Stimulated activated naive B cell treated with anti-CD40 and anti-IgM and Interleukin-4, amounts not matched to agents 10 μg/mL and 1 μg/mL and 100 μg/mL, for 72 hours (primary cell): ENCODE measurements around the gene ECPAS.
"Not testable (repeated sequence)": the region's sequence is repeated elsewhere in the genome, so short reads cannot be mapped to it uniquely, and the experiment has no call there.

ENCODE experiments used
- ATAC-seq, 2 donors: fragments of 150-1000 bp; cut with Tn5 transposase; replicated peaks; 2 replicates each; pipeline ENCODE4 v1.10.0; 2021; ENCODE audit warnings: moderate library complexity in 1 of 2
- DNase-seq: peaks from one replicate; pipeline ENCODE4 v3.0.0; 2021
- H3K27ac Mint-ChIP-seq: one replicate; pipeline ENCODE4 v1.8.0; 2022; ENCODE audit warnings: mild to moderate bottlenecking, mixed read lengths
- H3K27me3 Mint-ChIP-seq, 2 donors: one replicate each; pipeline ENCODE4 v1.8.0; 2022; ENCODE audit warnings: mixed read lengths in 2 of 2
- H3K36me3 Mint-ChIP-seq, 2 donors: one replicate each; pipeline ENCODE4 v1.8.0; 2022; ENCODE audit warnings: mixed read lengths in 2 of 2, mild to moderate bottlenecking in 1 of 2
- H3K4me1 Mint-ChIP-seq, 2 donors: one replicate each; pipeline ENCODE4 v1.8.0; 2022; ENCODE audit warnings: mixed read lengths in 2 of 2, mild to moderate bottlenecking in 1 of 2
- H3K4me3 Mint-ChIP-seq, 2 donors: one replicate each; pipeline ENCODE4 v1.8.0; 2022; ENCODE audit warnings: mild to moderate bottlenecking in 2 of 2, mixed read lengths in 2 of 2, moderate library complexity in 1 of 2
- H3K9me3 Mint-ChIP-seq, 2 donors: one replicate each; pipeline ENCODE4 v1.8.0; 2022; ENCODE audit warnings: mixed read lengths in 2 of 2, mild to moderate bottlenecking in 1 of 2

Gene ECPAS

GRCh38 chr9:111375817-111376564 is 108.2 kb downstream of the ECPAS start:
- ATAC-seq (no peak), DNase-seq (no peak)
- H3K27ac Mint-ChIP-seq, result no peak overlapping the region
- H3K9me3 Mint-ChIP-seq, result no peaks in the 10 kb centered on the region
- no peaks in the 10 kb centered on the region for H3K4me1 Mint-ChIP-seq
- no peaks in the 10 kb centered on the region for H3K27me3 Mint-ChIP-seq
- H3K36me3 Mint-ChIP-seq, result peaks cover 54 to 84% of the 10 kb centered on the region in 2 donors
- no peak overlapping the region for H3K4me3 Mint-ChIP-seq

GRCh38 chr9:111375062-111375461 is 109.1 kb downstream of the ECPAS start:
- Mint-ChIP-seq H3K4me1 (no peaks in the 10 kb centered on the region), H3K27ac (no peak overlapping the region), H3K9me3 (no peaks in the 10 kb centered on the region), H3K27me3 (no peaks in the 10 kb centered on the region), H3K4me3 (no peak overlapping the region), H3K36me3 (peaks cover 52 to 83% of the 10 kb centered on the region in 2 donors)
- no peak for DNase-seq
- ATAC-seq, result no peak

DNA sequence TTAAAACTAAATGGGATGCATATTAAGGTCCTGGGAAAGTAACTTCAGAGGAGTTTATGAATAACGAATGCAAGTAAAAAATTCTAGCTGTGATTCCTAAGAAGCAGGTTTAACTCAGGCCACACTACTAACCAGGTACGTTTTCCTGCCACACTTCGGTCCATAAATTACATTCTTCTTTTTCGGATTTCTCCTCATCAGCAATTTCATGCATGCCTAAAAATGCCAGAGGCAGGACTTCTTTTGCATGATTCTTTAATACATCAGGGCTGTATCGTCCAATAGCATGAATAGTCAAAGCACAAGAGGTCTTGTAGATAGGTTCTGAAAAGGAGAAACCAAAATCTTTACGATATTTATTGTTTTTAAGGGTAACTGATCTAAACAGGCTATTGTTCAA is 111.9 kb downstream of the ECPAS start:
- DNase-seq (no peak), ATAC-seq (no peak)
- no peaks in the 10 kb centered on the region for H3K4me1 Mint-ChIP-seq
- peaks cover 55 to 75% of the 10 kb centered on the region in 2 donors for H3K36me3 Mint-ChIP-seq
- H3K4me3 Mint-ChIP-seq, result no peak overlapping the region
- no peaks in the 10 kb centered on the region for H3K27me3 Mint-ChIP-seq
- H3K9me3 Mint-ChIP-seq, result no peaks in the 10 kb centered on the region
- H3K27ac Mint-ChIP-seq, result no peak overlapping the region

- Mint-ChIP-seq H3K36me3 (peaks cover 55 to 62% of the 10 kb centered on the region in 2 donors), H3K27me3 (no peaks in the 10 kb centered on the region), H3K9me3 (no peaks in the 10 kb centered on the region), H3K4me1 (peaks cover 0 to 3% of the 10 kb centered on the region in 2 donors), H3K4me3 (no peak overlapping the region), H3K27ac (no peak overlapping the region)
- DNase-seq (no peak), ATAC-seq (no peak)
These were observed 117.2 kb downstream of the ECPAS start for GRCh38 chr9:111366978-111367377.

DNA sequence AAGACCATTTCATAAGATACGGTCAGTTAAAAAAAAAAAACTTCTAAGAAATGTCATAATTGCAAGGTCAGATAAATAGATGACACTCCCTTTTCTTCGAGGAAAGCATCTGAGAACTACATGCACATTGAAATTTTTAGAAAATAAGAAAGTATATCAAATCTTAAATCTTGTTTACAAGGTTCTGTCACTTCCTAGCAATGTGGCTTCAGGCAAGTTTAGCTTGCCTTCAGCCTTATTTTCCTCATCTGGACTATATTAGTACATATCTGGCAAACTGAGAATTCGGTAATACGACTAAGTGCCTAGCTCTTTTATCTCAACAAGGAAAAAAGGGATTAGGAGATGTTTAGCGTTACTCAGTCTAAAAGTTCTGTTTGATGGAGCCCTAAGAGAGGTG is 121.7 kb downstream of the ECPAS start:
- H3K27ac Mint-ChIP-seq, result no peak overlapping the region
- H3K36me3 Mint-ChIP-seq, result peaks cover 37 to 56% of the 10 kb centered on the region in 2 donors
- no peak overlapping the region for H3K4me3 Mint-ChIP-seq
- ATAC-seq (no peak), DNase-seq (no peak)
- peaks cover 0 to 17% of the 10 kb centered on the region in 2 donors for H3K4me1 Mint-ChIP-seq
- no peaks in the 10 kb centered on the region for H3K9me3 Mint-ChIP-seq
- H3K27me3 Mint-ChIP-seq, result no peaks in the 10 kb centered on the region

GRCh38 chr9:111360881-111361280 is 123.3 kb downstream of the ECPAS start:
- H3K9me3 Mint-ChIP-seq, result no peaks in the 10 kb centered on the region
- H3K27ac Mint-ChIP-seq, result no peak overlapping the region
- H3K27me3 Mint-ChIP-seq, result no peaks in the 10 kb centered on the region
- H3K4me1 Mint-ChIP-seq, result peaks cover 0 to 17% of the 10 kb centered on the region in 2 donors
- ATAC-seq (peak; percentile 83 to 87), DNase-seq (no peak)
- peaks cover 28 to 49% of the 10 kb centered on the region in 2 donors for H3K36me3 Mint-ChIP-seq
- peak overlapping the region in 1 of 2 donors; percentile 8 for H3K4me3 Mint-ChIP-seq

- Mint-ChIP-seq H3K27ac (peak overlapping the region; percentile 14), H3K9me3 (no peaks in the 10 kb centered on the region), H3K4me1 (peaks cover 0 to 11% of the 10 kb centered on the region in 2 donors), H3K27me3 (no peaks in the 10 kb centered on the region), H3K4me3 (no peak overlapping the region), H3K36me3 (peaks cover 7 to 21% of the 10 kb centered on the region in 2 donors)
- ATAC-seq, result no peak
- DNase-seq, result no peak
These were observed 127.5 kb downstream of the ECPAS start for GRCh38 chr9:111356481-111357244.

DNA sequence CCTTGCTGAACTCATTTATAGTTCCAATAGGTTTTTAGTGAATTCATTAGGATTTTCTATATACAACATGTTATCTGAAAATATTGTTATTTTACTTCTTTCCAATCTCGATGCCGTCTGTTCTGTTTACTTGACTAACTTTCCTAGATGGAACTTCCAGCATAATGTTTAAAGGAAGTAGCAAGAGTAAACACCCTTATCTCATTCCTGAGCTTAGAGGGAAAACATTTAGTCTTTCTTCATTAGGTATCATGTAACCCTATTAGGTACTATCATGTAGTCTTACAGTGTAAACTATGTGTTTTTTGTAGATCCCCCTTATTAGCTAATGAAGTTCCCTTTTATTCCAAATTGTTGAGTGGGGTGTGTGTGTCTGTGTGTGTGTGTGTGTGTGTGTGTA is 131.6 kb downstream of the ECPAS start:
- ATAC-seq (no peak), DNase-seq (no peak)
- no peaks in the 10 kb centered on the region for H3K27me3 Mint-ChIP-seq
- no peaks in the 10 kb centered on the region for H3K36me3 Mint-ChIP-seq
- no peaks in the 10 kb centered on the region for H3K9me3 Mint-ChIP-seq
- no peaks in the 10 kb centered on the region for H3K4me1 Mint-ChIP-seq
- H3K27ac Mint-ChIP-seq, result no peak overlapping the region
- no peak overlapping the region for H3K4me3 Mint-ChIP-seq

DNA sequence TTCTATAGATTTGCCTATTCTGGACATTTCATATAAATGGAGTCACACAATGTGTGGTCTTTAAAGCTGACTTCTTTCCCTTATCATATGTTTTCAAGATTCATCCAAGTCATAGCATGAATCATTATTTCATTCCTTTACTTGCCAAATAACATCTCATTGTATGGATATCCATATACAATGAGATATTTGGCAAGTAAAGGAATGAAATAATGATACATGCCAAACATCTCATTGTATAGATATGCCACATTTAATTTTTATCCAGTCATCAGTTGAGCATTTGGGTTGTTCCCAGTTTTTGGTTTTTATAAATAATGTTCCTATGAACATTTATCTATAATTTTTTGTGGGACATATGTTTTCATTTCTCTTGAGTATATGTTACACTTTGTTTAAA is 133.6 kb downstream of the ECPAS start:
- H3K4me3 Mint-ChIP-seq, result no peak overlapping the region
- no peaks in the 10 kb centered on the region for H3K4me1 Mint-ChIP-seq
- DNase-seq, result no peak

DNA sequence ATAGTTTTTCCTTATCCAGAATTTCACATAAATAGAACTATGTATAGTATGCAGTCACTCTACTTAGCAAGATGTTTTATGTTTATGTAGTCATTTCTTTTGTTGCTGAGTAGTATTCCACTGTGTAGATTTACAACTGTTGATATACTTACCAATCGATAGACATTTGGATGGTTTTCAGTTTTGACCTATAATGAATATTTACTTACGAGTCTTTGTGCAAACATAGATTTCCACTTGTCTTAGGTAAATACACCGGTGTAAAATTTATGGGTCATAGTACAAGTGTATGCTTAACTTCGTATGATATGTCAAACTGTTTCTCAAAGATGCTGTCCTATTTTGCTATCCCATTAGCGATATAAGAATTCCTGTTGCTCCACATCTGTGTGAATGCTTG is 134.4 kb downstream of the ECPAS start:
- H3K36me3 Mint-ChIP-seq, result no peaks in the 10 kb centered on the region
- no peaks in the 10 kb centered on the region for H3K9me3 Mint-ChIP-seq
- H3K4me3 Mint-ChIP-seq, result no peak overlapping the region
- H3K27me3 Mint-ChIP-seq, result peaks cover 6% of the 10 kb centered on the region in 2 donors
- DNase-seq (no peak), ATAC-seq (no peak)
- no peaks in the 10 kb centered on the region for H3K4me1 Mint-ChIP-seq
- no peak overlapping the region for H3K27ac Mint-ChIP-seq

More for the DNA sequence above, 133.6 kb downstream of the ECPAS start:
- ATAC-seq, result no peak
- no peaks in the 10 kb centered on the region for H3K9me3 Mint-ChIP-seq
- no peak overlapping the region for H3K27ac Mint-ChIP-seq
- H3K36me3 Mint-ChIP-seq, result no peaks in the 10 kb centered on the region
- H3K27me3 Mint-ChIP-seq, result peaks cover 5 to 6% of the 10 kb centered on the region in 2 donors

GRCh38 chr9:111348821-111349271 is 135.3 kb downstream of the ECPAS start:
- peaks cover 6% of the 10 kb centered on the region in 2 donors for H3K27me3 Mint-ChIP-seq
- no peak for ATAC-seq
- no peaks in the 10 kb centered on the region for H3K4me1 Mint-ChIP-seq
- no peak overlapping the region for H3K27ac Mint-ChIP-seq
- no peaks in the 10 kb centered on the region for H3K9me3 Mint-ChIP-seq
- H3K4me3 Mint-ChIP-seq, result no peak overlapping the region
- H3K36me3 Mint-ChIP-seq, result no peaks in the 10 kb centered on the region
- no peak for DNase-seq

GRCh38 chr9:111334318-111334863 is 149.8 kb downstream of the ECPAS start:
- not testable (repeated sequence) for H3K4me3 Mint-ChIP-seq, H3K9me3 Mint-ChIP-seq

GRCh38 chr9:111330124-111330523 is 154.1 kb downstream of the ECPAS start, which contains the start of gene OR2K2:
Gene OR2K2, minus strand, starts transcription at chr9:111330224. Its CDS starts 1,791 bp downstream, at chr9:111328433.
- no peak within 1 kb of the TSS for H3K27ac Mint-ChIP-seq
- peaks cover 11% of the 10 kb centered on the region in 2 donors for H3K27me3 Mint-ChIP-seq
- no peaks in the 10 kb centered on the region for H3K9me3 Mint-ChIP-seq
- ATAC-seq, result no peak
- no peaks in the 10 kb centered on the region for H3K36me3 Mint-ChIP-seq
- no peak within 1 kb of the TSS for H3K4me3 Mint-ChIP-seq
- peaks cover 4 to 13% of the 10 kb centered on the region in 2 donors for H3K4me1 Mint-ChIP-seq
- DNase-seq, result no peak

More at GRCh38 chr9:111334318-111334863, 149.8 kb downstream of the ECPAS start:
- not testable (repeated sequence) for H3K27ac Mint-ChIP-seq, ATAC-seq, DNase-seq, H3K36me3 Mint-ChIP-seq
- peaks cover 18 to 25% of the 10 kb centered on the region in 2 donors for H3K27me3 Mint-ChIP-seq
- peaks cover 4 to 13% of the 10 kb centered on the region in 2 donors for H3K4me1 Mint-ChIP-seq

DNA sequence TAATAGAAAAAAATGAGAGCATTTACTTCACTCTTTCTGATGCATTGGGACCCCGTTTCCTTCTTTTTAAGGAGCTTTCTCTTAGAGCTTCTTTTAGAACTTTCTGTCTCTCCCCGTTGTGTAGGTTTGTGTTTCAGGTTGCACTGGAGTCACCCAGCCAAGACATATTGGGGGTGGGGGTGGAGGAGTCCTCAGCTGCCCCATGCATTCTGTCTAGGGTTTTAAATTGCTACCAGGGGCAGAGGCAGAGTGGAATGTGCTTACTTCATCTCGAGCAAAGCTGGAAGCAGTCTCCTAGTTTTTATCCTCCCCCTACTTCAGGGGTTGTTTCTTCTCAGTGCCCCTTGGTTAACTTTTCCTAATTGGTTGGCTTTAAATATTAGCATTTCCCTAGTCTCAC is 163.6 kb downstream of the ECPAS start:
- Mint-ChIP-seq H3K4me1 (no peaks in the 10 kb centered on the region), H3K27ac (no peak overlapping the region), H3K36me3 (no peaks in the 10 kb centered on the region), H3K4me3 (no peak overlapping the region), H3K27me3 (peaks cover 9 to 10% of the 10 kb centered on the region in 2 donors), H3K9me3 (peaks cover 2 to 5% of the 10 kb centered on the region in 2 donors)
- no peak for DNase-seq
- no peak for ATAC-seq
